IPS-11a (cell line): ENCODE measurements around the gene PTPN22.
A peak's percentile ranks its signal among the peaks of the same experiment; 100 is the strongest.

Source experiments
- H3K4me3 ChIP-seq: one replicate; pipeline ENCODE4 v1.5.1; 2013; ENCODE audit warnings: low read depth, low read length, control low read depth

PTPN22 gene

DNA sequence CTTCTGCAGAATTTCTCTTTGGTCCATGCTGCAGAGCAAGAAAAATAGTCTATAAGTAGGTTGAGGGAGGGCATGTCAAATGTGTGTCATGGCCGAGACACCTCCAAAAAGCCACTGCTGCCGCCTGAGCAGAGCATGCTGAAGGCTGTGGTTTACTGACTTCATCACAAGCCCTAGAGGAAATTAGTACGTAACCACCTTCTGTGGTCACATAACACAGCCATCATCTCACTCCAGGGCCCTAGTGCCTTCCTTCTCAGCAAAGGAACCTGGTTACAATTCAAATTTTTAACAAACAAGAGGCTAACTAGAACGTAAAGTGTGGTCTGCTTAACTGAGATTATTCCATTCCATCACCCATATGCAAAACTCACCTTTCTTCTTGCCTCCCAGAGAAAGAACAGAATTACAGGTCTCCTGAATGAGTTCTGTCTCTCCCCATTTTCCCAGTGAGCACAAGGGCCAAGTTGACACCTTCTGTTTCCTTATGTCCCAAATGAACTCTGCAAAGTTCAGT lies at the start of gene PTPN22:
TSS of gene PTPN22 (minus strand) at position 116 of the 517 bp plus-strand sequence.
- H3K4me3 ChIP-seq = no peak within 1 kb of the TSS

DNA sequence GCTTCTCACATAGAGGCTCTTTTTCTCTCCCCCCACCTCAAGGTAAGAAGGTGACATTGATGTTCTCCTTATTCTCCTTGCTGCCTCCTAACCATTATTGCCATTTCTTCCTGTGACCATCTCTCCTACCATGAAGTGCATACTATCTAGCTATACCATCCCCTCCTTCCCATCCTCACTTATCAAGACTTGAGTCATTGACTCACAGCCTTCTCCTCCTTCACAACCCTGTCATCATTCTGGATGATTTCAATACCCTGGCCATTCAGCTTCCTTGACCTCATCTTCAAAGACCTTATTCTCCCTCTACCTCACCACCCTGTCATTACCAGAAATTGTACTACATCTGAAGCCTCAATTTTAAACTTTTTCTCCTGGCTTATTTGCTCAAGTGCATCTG lies 46.7 kb upstream of the PTPN22 start:
- H3K4me3 ChIP-seq = no peak overlapping the region

DNA sequence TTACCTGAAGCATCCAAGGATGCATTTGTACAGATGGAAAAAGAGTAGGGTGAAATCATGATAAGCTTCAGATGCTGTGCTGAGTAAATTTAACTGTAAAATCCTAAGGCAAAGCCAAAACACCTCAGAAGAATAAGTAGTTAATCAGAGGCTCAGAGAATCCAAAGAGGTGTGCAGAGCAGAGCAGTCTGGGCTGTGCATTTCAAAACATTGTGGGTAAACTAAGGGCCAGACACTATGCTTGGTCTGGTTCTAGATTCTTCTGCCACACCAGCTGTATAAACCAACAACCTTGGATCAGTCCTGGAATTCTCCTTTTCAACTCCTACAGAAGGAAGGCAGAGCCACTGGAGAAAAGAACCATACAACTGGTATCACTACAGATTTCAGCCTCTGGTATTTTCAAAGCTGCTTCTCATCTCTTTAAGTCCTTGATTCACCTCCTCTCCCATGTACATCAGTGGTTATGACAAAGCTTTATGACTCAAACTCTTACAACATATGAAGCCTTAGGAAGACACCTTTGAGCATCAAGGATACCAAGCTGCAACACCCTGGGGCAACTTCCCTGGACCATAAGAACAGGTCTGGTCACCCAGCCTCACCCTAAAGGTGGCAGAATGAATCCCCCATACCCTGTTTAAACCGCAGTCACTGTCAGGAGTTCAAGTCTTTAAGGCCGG lies 46.0 kb upstream of the PTPN22 start:
- H3K4me3 ChIP-seq = no peak overlapping the region

DNA sequence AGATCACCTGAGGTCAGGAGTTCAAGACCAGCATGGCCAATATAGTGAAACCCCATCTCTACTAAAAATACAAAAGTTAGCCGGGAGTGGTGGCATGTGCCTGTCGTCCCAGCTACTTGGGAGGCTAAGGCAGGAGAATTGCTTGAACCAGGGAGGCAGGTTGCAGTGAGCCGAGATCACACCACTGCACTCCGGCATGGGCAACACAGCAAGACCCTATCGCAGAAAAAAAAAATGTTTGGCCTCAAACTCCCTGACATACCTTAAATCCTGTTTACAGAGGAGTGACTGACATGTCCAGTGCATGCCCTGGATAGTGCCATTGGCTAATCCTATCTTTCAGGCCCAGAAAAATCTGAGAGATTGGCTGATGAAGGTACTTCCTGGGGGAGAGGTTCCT lies 45.5 kb upstream of the PTPN22 start:
- no peak overlapping the region for H3K4me3 ChIP-seq

DNA sequence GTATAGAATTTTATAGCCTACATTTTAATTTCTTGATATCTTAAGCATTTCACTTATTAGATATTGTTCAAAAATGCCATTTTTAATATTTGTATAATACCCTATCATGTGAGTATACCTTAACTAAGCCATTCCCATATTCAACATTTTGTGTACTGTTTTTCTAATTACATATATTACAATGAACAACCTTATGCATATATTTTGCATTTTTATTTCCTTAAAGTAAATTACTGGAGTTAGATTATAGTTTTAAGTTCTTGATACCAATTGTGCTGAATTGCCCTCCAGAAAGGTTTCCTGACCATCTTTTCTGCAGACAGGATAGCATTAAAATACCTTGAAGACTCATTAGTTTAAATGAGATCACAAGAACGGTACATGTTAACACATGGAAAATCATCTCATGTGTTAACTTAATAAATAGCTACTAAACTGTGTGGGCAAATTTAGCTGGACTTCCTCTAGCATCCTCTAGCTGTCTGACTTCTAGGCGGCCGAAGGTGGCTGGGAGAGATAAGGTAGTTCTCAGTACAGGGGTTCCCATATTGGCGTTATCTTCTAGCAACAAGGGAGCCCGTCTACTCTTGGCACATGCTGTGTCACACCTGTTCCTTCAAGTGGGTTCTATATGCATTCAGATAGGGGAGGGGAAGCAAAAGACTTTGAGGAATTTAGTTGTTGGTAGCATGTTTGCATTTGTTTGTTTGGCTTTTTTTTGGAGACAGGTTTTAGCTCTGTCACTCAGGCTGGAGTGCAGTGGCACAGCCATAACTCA lies 42.6 kb upstream of the PTPN22 start:
- no peak overlapping the region for H3K4me3 ChIP-seq

DNA sequence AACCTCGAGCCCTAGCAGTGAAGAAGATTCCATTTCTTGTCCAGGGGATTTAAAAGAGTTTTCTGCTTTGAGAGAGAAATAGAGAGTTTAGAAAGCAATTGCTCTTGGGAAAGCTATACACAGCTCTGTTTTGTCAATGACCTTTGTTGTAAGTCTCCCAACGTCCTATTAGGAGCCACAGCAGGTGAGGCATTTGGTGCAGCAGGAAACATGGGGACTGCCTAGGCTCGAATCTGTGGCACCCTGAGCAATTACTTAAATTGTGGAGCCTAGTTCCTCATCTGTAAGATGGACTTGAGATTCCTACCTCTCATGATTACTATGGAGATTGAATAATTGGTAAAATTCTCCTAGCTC lies 41.8 kb upstream of the PTPN22 start:
- no peak overlapping the region for H3K4me3 ChIP-seq

DNA sequence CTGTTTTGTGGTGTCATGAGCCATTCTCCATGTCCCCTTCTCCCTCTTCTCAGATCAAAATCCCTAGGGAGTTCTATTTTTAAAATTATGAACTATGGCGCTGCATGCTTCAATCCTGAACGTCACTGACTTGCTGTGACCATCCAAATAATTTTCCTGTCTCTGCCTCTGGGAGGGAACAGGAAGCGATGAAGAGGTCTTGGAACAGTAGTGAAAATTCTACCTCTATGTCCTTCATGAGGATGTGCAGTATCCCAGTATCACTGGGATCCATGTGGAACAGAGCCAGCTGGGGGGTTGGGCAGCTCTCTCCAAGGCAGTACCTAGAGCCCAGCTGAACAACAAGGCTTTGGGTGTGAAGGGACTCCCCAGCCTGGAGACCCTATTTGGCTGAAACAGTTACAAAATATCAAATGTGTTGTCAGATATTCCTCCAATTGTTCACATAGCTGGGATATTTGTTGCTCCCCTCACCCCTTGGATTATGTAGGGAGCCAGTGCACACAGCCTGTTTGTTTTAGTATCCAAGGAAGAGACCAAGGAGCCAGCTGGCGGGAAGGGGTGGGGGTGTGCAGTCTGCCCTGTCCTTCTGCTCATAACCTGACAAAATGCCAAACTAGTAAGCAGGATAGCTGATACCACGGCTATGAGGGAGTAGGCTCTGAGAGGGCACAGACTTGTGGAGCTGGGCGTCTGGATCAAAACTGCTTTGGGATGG lies 41.2 kb upstream of the PTPN22 start:
- no peak overlapping the region for H3K4me3 ChIP-seq

DNA sequence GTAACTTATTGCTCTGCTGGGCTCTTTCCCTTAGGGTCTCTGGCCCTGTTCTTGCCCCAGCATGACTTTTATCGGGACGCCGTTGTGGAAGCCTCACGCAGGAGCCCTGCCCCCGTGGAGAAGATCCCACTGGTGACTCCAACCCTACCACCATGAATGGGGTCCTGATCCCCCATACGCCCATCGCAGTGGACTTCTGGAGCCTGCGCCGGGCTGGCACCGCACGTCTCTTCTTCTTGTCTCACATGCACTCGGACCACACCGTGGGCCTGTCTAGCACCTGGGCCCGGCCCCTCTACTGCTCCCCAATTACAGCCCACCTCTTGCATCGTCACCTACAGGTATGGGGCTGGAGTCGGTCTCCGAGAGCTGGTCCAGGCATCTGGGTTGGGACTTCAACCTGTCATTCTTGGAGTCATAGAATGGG lies 33.9 kb upstream of the PTPN22 start:
- H3K4me3 ChIP-seq = peak overlapping the region; percentile 98

DNA sequence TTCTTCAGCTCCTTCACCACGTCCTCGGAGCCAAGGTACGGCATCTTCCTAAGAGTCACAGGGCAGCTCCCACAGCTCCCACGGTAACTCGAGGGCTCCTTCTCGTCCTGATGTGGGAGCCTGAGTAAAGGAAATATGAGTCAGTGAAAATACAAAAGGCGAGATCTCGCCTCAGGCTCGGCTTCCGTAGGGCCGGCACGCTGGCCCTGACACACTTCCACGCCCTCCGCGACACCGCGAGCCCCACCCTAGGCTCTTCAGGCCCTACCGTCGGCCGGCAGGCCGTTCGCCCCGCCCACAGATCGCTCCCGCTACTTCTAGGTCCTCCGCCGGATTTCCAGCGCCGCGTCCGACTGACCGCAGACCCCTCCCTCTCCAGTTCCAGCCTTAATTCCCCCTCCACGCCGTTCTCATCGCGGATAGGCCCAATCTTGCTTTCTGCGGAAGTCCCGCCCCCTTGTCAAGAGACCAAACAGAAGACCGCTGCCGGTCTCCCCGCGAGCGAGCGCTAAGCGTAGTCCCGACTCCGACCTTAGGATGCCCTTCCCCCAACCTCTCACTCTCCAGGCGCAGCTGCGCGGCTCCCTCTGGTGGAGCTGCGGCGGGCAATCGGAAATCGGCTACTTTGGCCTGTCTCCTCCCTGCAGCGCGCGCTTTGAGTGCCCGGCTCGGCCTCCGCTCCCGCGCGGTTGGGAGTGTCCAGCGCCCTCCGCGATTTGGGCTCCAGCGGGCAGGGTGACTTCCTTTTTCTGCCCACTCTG lies 33.3 kb upstream of the PTPN22 start, which contains the start of the genes AP4B1 and DCLRE1B:
TSS of gene AP4B1 (minus strand) at position 126 of the 761 bp plus-strand sequence. CDS start at position 44, 82 bp downstream.
TSS of gene DCLRE1B (plus strand) at position 653 of the 761 bp plus-strand sequence. CDS start 261 bp downstream, outside the sequence.
- peak within 1 kb of the TSS; percentile 98 for H3K4me3 ChIP-seq

DNA sequence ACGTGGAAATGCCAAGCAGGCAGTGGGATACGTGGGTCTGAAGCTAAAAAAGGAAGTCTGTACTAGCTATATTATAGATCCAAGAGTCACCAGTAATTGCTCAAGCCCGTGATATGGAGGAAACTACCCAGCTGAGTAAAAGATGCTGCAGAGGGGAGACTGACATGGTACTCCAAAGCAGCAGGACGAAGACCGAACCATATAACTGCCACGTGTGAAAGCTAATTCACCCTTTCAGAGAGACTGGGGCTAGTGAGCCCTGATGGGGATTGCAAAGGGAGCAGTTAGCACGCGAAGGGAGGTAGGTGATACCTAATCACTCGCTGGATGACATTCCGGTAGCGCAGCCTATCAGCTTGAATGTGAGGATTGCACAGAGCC lies 32.8 kb upstream of the PTPN22 start:
- H3K4me3 ChIP-seq = peak overlapping the region; percentile 66

DNA sequence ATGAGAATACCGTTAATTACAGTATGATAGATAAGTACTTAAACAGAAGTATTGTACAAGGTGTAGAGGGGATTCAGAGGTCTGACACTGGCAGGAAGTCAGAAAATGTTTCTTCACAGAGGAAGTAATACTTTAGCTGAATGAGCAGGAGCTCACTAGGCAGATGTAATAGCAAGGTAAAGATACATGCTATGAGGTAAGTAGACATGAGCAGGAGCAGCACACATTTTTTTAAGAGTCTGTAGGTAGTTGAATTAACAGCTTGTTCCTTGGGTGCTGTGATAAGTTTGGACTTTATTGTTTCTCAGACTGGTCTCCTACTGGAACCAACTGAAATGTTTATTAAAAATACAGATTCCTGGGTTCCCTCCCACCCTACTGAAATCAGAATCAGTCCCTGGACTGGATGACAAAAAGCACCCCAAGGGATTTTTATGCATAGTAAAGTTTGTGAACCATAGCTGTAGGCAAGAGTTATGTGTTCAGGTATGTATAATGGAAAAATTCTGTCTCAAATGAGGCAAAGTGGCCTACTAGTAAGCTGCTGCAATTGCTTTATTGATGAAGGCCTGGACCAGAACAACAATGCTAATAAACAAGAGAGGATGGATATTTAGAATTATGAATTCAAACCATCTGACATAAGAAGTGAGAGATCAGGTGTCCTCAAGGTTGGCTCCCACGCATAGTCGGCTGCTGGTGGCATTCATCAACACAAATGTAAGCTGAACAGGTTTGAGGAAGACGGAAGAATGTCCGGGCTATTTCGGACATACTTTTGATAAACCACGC lies 32.2 kb upstream of the PTPN22 start:
- peak overlapping the region; percentile 66 for H3K4me3 ChIP-seq

DNA sequence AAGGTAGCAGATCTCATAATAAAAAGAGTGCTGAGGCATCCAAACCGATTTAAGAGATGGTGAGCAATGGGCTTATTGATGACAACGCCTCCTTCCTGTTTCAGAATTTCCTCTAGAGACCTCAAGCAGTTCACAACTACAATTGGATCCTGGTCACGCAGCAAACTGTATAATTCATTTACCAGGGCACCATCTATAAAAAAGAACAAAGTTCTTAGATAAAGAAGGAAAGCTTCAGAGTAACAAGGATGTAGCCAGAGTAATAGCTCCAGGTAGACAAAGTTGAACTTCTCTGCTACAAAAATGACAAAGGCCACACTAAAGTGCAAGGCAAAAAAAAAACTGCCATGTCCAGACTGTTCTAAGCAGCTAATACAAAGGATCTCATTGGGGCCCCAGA lies 29.7 kb upstream of the PTPN22 start:
- H3K4me3 ChIP-seq = no peak overlapping the region

DNA sequence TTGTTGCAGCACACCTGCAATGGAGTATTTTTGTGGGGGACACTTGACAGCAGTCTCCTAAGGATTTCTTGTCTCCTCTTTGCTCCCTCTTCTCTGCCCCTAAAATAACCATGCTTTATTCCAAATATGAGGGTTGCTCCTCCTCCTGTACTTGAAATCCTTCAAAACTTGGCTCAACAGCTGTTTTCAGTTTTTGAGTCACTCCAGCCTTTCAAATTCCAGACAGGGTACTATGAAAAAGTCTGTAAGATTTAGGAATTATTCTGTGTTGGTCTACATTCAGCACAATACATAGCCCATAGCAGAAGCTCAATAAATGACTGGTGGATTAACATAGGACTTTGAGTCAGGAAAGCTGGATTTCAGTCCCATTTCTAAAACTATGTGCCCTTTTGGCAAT lies 27.6 kb upstream of the PTPN22 start:
- no peak overlapping the region for H3K4me3 ChIP-seq

DNA sequence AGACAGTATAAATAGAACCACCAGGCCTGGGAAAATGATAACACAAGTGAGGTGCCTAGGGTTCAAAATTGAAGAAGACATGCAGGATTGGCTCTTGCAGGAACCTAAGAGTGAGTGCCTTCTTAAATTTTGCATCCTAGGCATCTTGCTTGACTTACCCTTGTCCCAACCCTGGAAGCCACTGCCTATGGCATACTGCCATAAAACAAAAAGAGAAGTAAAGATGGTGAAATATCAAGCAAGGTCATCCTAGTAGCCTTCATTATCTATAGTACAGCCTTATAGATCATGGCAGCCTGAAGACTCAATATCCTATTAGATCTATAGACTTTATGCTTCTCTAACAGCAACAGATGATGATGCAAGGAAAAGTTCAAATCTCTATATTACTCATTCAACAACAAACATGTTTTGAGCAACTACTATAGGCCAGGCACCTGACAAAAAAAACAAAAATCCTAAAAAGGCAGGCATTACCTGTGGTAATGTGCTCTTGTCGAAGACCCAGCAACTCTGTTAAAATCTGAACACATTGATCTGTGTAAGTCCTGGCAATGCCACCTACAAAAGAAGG lies 26.8 kb upstream of the PTPN22 start:
- no peak overlapping the region for H3K4me3 ChIP-seq

DNA sequence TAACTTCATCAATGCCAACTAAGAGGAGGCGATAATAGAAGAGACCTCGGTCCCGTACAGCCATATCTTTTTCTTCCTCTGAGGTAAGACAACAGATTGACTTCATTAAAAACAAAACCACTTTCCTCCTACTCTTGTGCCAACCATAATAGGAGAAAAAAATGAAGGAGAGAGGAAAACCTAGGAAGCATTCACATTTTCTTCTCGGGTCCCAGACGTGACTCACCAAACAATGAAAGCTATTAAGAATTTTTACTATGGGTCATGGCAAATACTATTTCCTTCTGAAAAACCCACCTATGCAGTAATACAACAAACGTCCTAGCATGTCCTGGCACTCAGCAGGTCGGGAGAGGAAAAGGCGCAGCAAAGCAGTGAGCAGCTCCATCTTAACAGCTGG lies 24.4 kb upstream of the PTPN22 start:
- no peak overlapping the region for H3K4me3 ChIP-seq

DNA sequence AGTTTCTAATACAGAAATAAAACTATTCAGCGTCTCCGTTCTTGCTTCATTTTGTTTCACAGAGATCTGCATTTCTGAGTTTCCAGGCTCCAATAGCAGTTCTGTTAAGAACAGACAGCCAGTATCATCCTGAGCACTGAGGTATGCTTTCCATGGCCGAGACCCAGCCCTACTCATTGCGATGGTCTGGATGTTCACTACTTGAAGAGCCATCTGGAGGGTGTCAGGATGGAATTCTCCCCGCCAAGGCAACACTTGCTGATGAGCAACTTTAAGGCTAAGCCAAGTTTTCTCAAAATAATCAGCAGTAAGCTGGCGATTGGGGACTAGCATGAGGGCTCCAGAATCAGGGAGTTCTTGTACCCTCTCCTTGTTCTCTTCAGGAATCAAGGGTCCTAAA lies 23.6 kb upstream of the PTPN22 start:
- no peak overlapping the region for H3K4me3 ChIP-seq

DNA sequence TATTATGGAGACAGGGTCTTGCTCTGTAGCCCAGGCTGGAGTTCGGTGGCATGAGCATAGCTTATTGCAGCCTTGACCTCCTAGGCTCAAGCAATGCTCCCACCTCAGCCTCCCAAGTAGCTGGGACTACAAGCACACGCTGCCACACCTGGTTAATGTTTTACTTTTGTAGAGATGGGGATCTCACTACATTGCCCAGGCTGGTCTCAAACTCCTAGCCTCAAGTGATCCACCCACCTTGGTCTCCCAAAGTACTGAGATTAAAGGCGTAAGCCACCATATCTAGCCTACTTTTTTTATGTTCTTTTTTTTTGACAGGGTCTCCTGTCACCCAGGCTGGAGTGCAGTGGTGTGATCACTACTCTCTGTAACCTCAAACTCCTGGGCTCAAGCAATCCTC lies 21.8 kb upstream of the PTPN22 start:
- H3K4me3 ChIP-seq = no peak overlapping the region

DNA sequence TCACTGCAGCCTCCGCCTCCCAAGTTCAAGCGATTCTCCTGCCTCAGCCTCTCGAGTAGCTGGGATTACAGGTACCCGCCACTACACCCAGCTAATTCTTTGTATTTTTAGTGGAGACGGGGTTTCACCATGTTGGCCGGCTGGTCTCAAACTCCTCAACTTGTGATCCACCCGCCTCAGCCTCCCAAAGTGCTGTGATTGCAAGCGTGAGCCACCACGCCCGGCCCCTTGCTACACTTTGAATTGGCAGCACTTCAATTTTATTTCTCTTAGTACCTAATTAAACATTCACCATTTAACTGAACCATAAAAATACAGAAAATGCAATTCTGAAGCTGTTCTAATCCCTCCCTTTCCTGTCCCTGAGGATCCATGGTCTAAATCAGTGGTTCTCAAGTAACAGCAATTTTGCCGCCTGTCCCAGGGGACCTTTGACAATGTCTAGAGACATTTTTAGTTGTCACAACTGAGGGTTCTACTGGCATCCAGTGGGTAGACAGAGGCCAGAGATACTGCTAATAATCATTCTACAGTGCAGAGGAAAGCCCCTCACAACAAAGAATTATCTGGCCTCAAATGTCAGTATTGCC lies 20.2 kb upstream of the PTPN22 start:
- H3K4me3 ChIP-seq = no peak overlapping the region

DNA sequence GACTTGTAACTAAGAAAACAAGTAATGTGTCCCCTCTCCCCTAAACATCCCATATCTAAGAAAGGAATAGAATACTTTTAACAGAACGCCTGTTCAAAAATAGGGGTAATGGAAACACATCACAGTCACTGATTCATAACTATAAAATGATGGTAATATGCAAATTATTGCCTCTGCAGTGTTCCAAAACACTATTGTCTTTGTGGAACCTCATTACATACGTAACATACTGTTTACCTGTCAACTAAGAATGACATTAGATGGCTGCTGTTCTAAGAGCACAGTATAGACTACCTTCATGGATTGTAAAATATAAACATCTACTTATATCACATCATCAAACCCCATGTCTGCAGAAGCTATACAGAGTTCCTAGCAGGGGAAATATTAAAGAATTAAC lies 19.3 kb upstream of the PTPN22 start:
- H3K4me3 ChIP-seq = no peak overlapping the region
